GM23338 (cell line): Measurements from ENCODE around the gene NKD1. TPM values are rescaled to one million over a fixed set of nuclear protein-coding genes. Genes with fewer than 3 reads are reported as not detected.

ENCODE experiments used
- ATAC-seq: fragments of 200-7000 bp; cut with Tn5 transposase; 3 replicates; pipeline ENCODE4 v1.9.1; 2020
- DNase-seq: peaks from one replicate; pipeline ENCODE4 v3.0.0-alpha.2; 2015; ENCODE audit warnings: low spot score
- H2AFZ ChIP-seq: fragments of 200-600 bp; sonication (generic); 2 replicates; pipeline ENCODE4 v1.8.0; 2016; ENCODE audit warnings: antibody characterized with exemption, mild to moderate bottlenecking, moderate library complexity
- H3F3A ChIP-seq: fragments of 200-600 bp; sonication (generic); replicated peaks from 2 replicates; pipeline ENCODE4 v1.8.0; 2017; ENCODE audit warnings: antibody characterized with exemption, mixed run types, low read depth
- H3K27ac ChIP-seq: fragments of 200-600 bp; sonication (generic); 2 replicates; pipeline ENCODE4 v1.6.1; 2016; ENCODE audit warnings: low read depth
- H3K27me3 ChIP-seq: fragments of 200-600 bp; sonication (generic); 2 replicates; pipeline ENCODE4 v1.8.0; 2016; ENCODE audit warnings: mild to moderate bottlenecking, mixed run types, moderate library complexity; ENCODE audit not compliant: insufficient read depth
- H3K36me3 ChIP-seq: fragments of 200-600 bp; sonication (generic); 2 replicates; pipeline ENCODE4 v1.8.0; 2016; ENCODE audit warnings: mild to moderate bottlenecking; ENCODE audit not compliant: insufficient read depth
- H3K4me1 ChIP-seq: fragments of 200-600 bp; sonication (generic); 2 replicates; pipeline ENCODE4 v1.8.0; 2016; ENCODE audit warnings: mild to moderate bottlenecking, moderate library complexity; ENCODE audit not compliant: insufficient read depth
- H3K4me2 ChIP-seq: fragments of 200-600 bp; sonication (generic); 2 replicates; pipeline ENCODE4 v1.7.1; 2017; ENCODE audit warnings: mixed run types
- H3K4me3 ChIP-seq: fragments of 200-600 bp; sonication (generic); 2 replicates; pipeline ENCODE4 v1.6.1; 2016; ENCODE audit warnings: mixed run types
- H3K79me2 ChIP-seq: fragments of 200-600 bp; sonication (generic); replicated peaks from 2 replicates; pipeline ENCODE4 v1.8.0; 2017; ENCODE audit warnings: mild to moderate bottlenecking; ENCODE audit not compliant: insufficient read depth
- H3K9me2 ChIP-seq: fragments of 200-600 bp; sonication (generic); 2 replicates; pipeline ENCODE4 v1.8.0; 2017; ENCODE audit not compliant: insufficient read depth
- H4K20me1 ChIP-seq: fragments of 200-600 bp; sonication (generic); replicated peaks from 2 replicates; pipeline ENCODE4 v1.8.0; 2017; ENCODE audit warnings: mild to moderate bottlenecking; ENCODE audit not compliant: insufficient read depth
- H3K27ac Mint-ChIP-seq: 2 replicates; pipeline ENCODE4 v1.8.0; 2020; ENCODE audit warnings: inconsistent platforms, mild to moderate bottlenecking, moderate library complexity, mixed read lengths
- H3K27me3 Mint-ChIP-seq: 3 replicates; pipeline ENCODE4 v1.8.0; 2022; ENCODE audit warnings: low read depth, mild to moderate bottlenecking, moderate library complexity, mixed read lengths, inconsistent platforms; ENCODE audit not compliant: insufficient read depth, poor library complexity
- H3K36me3 Mint-ChIP-seq: 3 replicates; pipeline ENCODE4 v1.8.0; 2021; ENCODE audit warnings: low read depth, mild to moderate bottlenecking, inconsistent platforms, moderate library complexity, mixed read lengths
- H3K4me1 Mint-ChIP-seq: 3 replicates; pipeline ENCODE4 v1.8.0; 2020; ENCODE audit warnings: mild to moderate bottlenecking, inconsistent platforms, mixed read lengths
- H3K4me3 Mint-ChIP-seq: 3 replicates; pipeline ENCODE4 v1.8.0; 2021; ENCODE audit warnings: moderate library complexity, mild to moderate bottlenecking, inconsistent platforms, mixed read lengths
- H3K9me3 Mint-ChIP-seq: 3 replicates; pipeline ENCODE4 v1.8.0; 2020; ENCODE audit warnings: moderate library complexity, mild to moderate bottlenecking, inconsistent platforms, mixed read lengths
- CREB1 ChIP-seq: fragments of 250-450 bp; sonication (Bioruptor Pico); IDR thresholded peaks from 2 replicates; pipeline ENCODE4 v1.5.0; 2020; ENCODE audit warnings: low read depth, mild to moderate bottlenecking, moderate library complexity
- REST ChIP-seq: IDR thresholded peaks from one replicate; pipeline ENCODE4 v1.6.1; 2018; ENCODE audit warnings: antibody characterized with exemption; ENCODE audit not compliant: unreplicated experiment
- ZNF462 ChIP-seq: fragments of 250-450 bp; sonication (Bioruptor Pico); IDR thresholded peaks from 2 replicates; pipeline ENCODE4 v1.5.0; 2020; ENCODE audit warnings: mild to moderate bottlenecking, moderate library complexity
- polyA plus RNA-seq: library from polyadenylated mRNA; unstranded; fragments of >200 nt; fragmentation: Nextera tagmentation; extraction: Ambion mirVana; gene quantifications from 2 replicates; pipeline ENCODE4 v1.2.1, GENCODE V29; 2016
- total RNA-seq: library from RNA; depleted of rRNA; stranded (reverse); fragments of >200 nt; shearing (Covaris generic); gene quantifications from 2 replicates; pipeline ENCODE4 v1.2.3, GENCODE V29; 2014
- TF ChIP-seq, protein P1 (sequence below): IDR thresholded peaks from 2 replicates; pipeline ENCODE4 v1.6.1; 2016; ENCODE audit warnings: antibody characterized with exemption

The NKD1 gene
- total and polyA plus RNA-seq, 2 experiments from 2014 or later = 2.1 to 2.3 TPM

GRCh38 chr16:50629334-50629733 lies 81.1 kb downstream of the NKD1 start:
- no peak for DNase-seq
- Histone ChIP-seq H3K4me3 (no peak overlapping the region), H2AFZ (no peak overlapping the region), H3K4me1 (no peaks in the 10 kb centered on the region), H3K9me2 (no peaks in the 10 kb centered on the region), H4K20me1 (no peaks in the 10 kb centered on the region), H3K36me3 (no peaks in the 10 kb centered on the region), H3K27me3 (no peaks in the 10 kb centered on the region), H3K79me2 (no peaks in the 10 kb centered on the region), H3F3A (no peaks in the 10 kb centered on the region), H3K4me2 (no peak overlapping the region), H3K27ac (no peak overlapping the region)
- peaks cover 1% of the 10 kb centered on the region for H3K27me3 Mint-ChIP-seq
- H3K4me3 Mint-ChIP-seq = no peak overlapping the region
- no peak for ATAC-seq
- peaks cover 11% of the 10 kb centered on the region for H3K4me1 Mint-ChIP-seq
- H3K36me3 Mint-ChIP-seq = peaks cover 2% of the 10 kb centered on the region; the same call in 1 of the 3 replicates
- no peak for TF ChIP-seq CREB1 (CRISPR knock-in tag)
- TF ChIP-seq ZNF462 (CRISPR knock-in tag) = no peak
- TF ChIP-seq, protein P1, sequence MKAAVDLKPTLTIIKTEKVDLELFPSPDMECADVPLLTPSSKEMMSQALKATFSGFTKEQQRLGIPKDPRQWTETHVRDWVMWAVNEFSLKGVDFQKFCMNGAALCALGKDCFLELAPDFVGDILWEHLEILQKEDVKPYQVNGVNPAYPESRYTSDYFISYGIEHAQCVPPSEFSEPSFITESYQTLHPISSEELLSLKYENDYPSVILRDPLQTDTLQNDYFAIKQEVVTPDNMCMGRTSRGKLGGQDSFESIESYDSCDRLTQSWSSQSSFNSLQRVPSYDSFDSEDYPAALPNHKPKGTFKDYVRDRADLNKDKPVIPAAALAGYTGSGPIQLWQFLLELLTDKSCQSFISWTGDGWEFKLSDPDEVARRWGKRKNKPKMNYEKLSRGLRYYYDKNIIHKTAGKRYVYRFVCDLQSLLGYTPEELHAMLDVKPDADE = no peak
- no peak for TF ChIP-seq REST
- no peaks in the 10 kb centered on the region for H3K9me3 Mint-ChIP-seq
- H3K27ac Mint-ChIP-seq = no peak overlapping the region
